Stimulated activated naive CD8-positive, alpha-beta T cell treated with anti-CD3 and anti-CD28 coated beads, Interleukin-15, amount 100 ng/mL, for 72 hours (primary cell): Measurements from ENCODE around the gene KRTAP10-3.

Experiments
- ATAC-seq: fragments of 150-1000 bp; cut with Tn5 transposase; 2 replicates; pipeline ENCODE4 v1.10.0; 2021; ENCODE audit warnings: mild to moderate bottlenecking, moderate library complexity
- DNase-seq, 2 donors: peaks; one replicate each; pipeline ENCODE4 v3.0.0; 2021 to 2022
- H3K27ac Mint-ChIP-seq, 2 donors: one replicate each; pipeline ENCODE4 v1.8.0; 2022; ENCODE audit warnings: mild to moderate bottlenecking in 2 of 2, mixed read lengths in 2 of 2, moderate library complexity in 2 of 2
- H3K27me3 Mint-ChIP-seq: one replicate; pipeline ENCODE4 v1.8.0; 2022; ENCODE audit warnings: mixed read lengths
- H3K4me1 Mint-ChIP-seq: one replicate; pipeline ENCODE4 v1.8.0; 2022; ENCODE audit warnings: mild to moderate bottlenecking, mixed read lengths
- H3K4me3 Mint-ChIP-seq, 2 donors: one replicate each; pipeline ENCODE4 v1.8.0; 2022; ENCODE audit warnings: mild to moderate bottlenecking in 2 of 2, mixed read lengths in 2 of 2, moderate library complexity in 1 of 2
- H3K9me3 Mint-ChIP-seq, 2 donors: one replicate each; pipeline ENCODE4 v1.8.0; 2022; ENCODE audit warnings: mixed read lengths in 2 of 2

Gene KRTAP10-3

DNA sequence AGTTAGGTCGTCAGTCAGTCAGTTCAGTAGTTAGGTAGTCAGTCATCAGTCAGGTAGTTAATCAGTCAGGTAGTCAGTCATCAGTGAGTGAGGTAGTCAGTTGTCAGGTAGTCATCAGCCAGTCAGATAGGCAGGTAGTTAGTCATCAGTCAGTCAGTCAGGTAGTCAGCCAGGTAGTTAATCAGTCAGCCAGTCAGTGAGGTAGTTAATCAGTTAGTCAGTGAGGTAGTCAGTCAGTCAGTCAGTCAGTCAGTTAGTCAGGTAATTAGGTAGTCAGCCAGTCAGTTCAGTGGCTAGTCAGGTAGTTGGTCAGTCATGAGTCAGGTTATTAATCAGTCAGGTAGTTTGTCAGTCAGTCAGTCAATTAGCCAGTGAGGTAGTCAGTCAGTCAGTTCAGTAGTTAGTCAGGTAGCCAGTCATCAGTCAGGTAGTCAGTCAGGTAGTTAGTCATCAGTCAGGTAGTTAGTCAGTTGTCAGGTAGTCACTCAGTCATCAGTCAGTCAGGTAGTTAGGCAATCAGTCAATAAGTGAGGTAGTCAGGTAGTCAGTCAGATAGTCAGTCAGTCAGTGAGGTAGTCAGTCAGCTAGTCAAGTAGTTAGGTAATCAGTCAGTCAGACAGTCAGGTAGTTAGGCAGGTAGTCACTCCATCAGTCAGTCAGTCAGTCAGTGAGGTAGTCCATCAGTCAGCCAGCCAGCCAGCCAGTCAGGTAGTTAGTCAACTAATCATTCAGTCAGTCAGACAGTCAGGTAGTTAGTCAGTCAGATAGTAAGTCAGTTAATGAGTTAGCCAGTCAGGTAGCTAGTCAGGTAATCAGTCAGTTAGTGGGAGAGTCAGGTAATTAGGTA lies 34.8 kb downstream of the KRTAP10-3 start:
- no peak for ATAC-seq

GRCh38 chr21:44522753-44523204 lies 35.8 kb downstream of the KRTAP10-3 start:
- no peaks in the 10 kb centered on the region for H3K4me1 Mint-ChIP-seq
- H3K9me3 Mint-ChIP-seq: no peaks in the 10 kb centered on the region
- no peak overlapping the region for H3K4me3 Mint-ChIP-seq
- no peaks in the 10 kb centered on the region for H3K27me3 Mint-ChIP-seq
- ATAC-seq (no peak), DNase-seq (no peak)
- no peak overlapping the region for H3K27ac Mint-ChIP-seq

More for the DNA sequence above, 34.8 kb downstream of the KRTAP10-3 start:
- Mint-ChIP-seq H3K27me3 (no peaks in the 10 kb centered on the region), H3K4me3 (no peak overlapping the region), H3K27ac (no peak overlapping the region), H3K9me3 (no peaks in the 10 kb centered on the region), H3K4me1 (no peaks in the 10 kb centered on the region)
- no peak for DNase-seq

- Mint-ChIP-seq H3K27ac (no peak overlapping the region), H3K27me3 (no peaks in the 10 kb centered on the region), H3K4me1 (peaks cover 2% of the 10 kb centered on the region), H3K4me3 (no peak overlapping the region), H3K9me3 (no peaks in the 10 kb centered on the region)
- no peak for DNase-seq
- ATAC-seq: peak; percentile 37
These were observed 36.5 kb downstream of the KRTAP10-3 start for GRCh38 chr21:44521928-44522752.

GRCh38 chr21:44521301-44521927 lies 37.2 kb downstream of the KRTAP10-3 start:
- H3K4me3 Mint-ChIP-seq: no peak overlapping the region
- H3K4me1 Mint-ChIP-seq: peaks cover 6% of the 10 kb centered on the region
- DNase-seq: no peak
- H3K9me3 Mint-ChIP-seq: no peaks in the 10 kb centered on the region
- H3K27ac Mint-ChIP-seq: no peak overlapping the region
- ATAC-seq: no peak
- no peaks in the 10 kb centered on the region for H3K27me3 Mint-ChIP-seq

GRCh38 chr21:44520326-44521300 lies 38.0 kb downstream of the KRTAP10-3 start:
- H3K27ac Mint-ChIP-seq: peak overlapping the region in 1 of 2 donors; percentile 69
- DNase-seq (no peak), ATAC-seq (no peak)
- H3K4me3 Mint-ChIP-seq: no peak overlapping the region
- H3K4me1 Mint-ChIP-seq: peaks cover 6% of the 10 kb centered on the region
- no peaks in the 10 kb centered on the region for H3K9me3 Mint-ChIP-seq
- no peaks in the 10 kb centered on the region for H3K27me3 Mint-ChIP-seq

GRCh38 chr21:44519346-44520325 lies 39.0 kb downstream of the KRTAP10-3 start:
- peaks cover 6% of the 10 kb centered on the region for H3K4me1 Mint-ChIP-seq
- H3K27me3 Mint-ChIP-seq: no peaks in the 10 kb centered on the region
- H3K27ac Mint-ChIP-seq: peak overlapping the region in 1 of 2 donors; percentile 75
- H3K4me3 Mint-ChIP-seq: no peak overlapping the region
- DNase-seq: no peak
- no peaks in the 10 kb centered on the region for H3K9me3 Mint-ChIP-seq
- no peak for ATAC-seq

DNA sequence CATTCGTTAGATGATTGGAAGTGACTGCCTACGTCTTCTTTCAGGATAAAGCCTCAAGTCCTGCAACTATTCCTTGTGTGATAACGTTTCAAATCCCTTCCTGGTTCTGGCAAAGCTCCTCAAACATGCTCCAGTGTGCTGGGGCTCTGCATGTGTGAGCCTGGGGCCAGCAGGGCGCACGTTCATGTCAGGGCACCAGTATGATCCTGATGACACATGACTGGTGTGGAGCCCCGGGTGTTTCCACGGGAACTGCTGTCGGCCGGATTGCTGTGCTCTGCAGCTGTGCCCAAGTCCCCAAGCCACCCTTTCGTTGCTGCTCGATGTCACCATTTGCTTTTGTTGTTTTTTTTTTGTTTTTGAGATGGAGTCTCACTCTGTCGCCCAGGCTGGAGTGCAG lies 39.9 kb downstream of the KRTAP10-3 start:
- DNase-seq: no peak
- ATAC-seq: no peak
- H3K4me3 Mint-ChIP-seq: no peak overlapping the region
- no peaks in the 10 kb centered on the region for H3K9me3 Mint-ChIP-seq
- no peak overlapping the region for H3K27ac Mint-ChIP-seq
- no peaks in the 10 kb centered on the region for H3K27me3 Mint-ChIP-seq
- H3K4me1 Mint-ChIP-seq: peaks cover 6% of the 10 kb centered on the region

DNA sequence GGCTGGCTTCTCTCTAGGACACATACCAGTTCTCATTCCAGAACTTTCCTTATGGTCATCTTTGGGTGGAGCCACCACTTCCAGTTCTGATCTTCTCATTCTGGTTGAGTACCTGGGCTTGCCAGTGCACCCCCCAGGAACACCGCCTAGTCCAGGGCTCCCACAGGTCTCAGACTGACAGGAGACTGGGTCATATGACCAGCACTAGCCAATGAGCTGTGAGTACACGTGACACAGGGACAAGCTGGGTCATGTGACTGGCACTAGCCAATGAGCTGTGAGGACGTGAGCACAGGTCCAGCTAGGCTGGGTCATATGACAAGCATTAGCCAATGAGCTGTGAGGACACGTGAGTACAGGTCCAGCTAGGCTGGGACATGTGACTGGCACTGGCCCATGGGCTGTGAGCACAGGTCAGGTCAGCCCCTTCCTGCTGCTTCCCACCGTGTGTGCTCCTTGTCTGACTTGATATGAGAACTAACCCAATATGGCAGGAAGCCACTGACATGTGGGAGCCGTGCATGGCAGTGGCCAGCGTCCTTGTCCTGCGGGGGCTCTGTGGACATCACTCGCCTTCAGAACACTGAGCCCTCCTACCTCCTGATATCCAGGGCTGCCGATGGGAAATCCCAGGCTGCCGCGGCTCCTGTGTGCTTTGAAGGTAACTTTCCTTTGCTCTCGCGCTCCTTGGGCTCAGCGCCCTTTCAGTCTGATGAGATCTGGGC lies 41.3 kb downstream of the KRTAP10-3 start:
- no peaks in the 10 kb centered on the region for H3K27me3 Mint-ChIP-seq
- peaks cover 9% of the 10 kb centered on the region for H3K4me1 Mint-ChIP-seq
- peak overlapping the region in 1 of 2 donors; percentile 23 for H3K4me3 Mint-ChIP-seq
- no peaks in the 10 kb centered on the region for H3K9me3 Mint-ChIP-seq
- ATAC-seq: peak; percentile 61
- peak in 1 of 2 donors; percentile 40 for DNase-seq
- H3K27ac Mint-ChIP-seq: peak overlapping the region; percentile 65 to 81

GRCh38 chr21:44516828-44517174 lies 41.8 kb downstream of the KRTAP10-3 start:
- DNase-seq: no peak
- H3K4me1 Mint-ChIP-seq: peaks cover 13% of the 10 kb centered on the region
- no peak for ATAC-seq
- H3K27ac Mint-ChIP-seq: peak overlapping the region; percentile 14 to 54
- H3K27me3 Mint-ChIP-seq: no peaks in the 10 kb centered on the region
- H3K9me3 Mint-ChIP-seq: no peaks in the 10 kb centered on the region
- H3K4me3 Mint-ChIP-seq: no peak overlapping the region

DNA sequence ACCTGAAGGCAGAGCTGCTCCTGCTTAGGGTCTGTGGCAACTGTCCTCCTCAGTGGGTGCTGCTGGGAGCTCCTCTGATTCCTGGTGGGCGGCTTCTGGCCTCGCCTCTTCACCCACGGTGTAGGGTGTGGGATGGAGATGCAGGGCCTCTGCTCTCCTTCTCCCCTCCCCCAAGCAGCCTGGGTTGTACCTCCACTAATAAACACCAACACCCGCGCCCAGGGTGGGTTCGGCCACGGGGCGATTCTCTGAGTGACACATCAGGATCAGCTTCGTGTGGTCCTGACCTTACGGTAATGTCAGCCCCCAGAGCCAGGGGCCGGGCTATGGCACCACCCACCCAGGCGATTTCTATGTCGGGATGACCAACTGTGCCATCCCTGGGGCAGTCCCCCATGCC lies 42.3 kb downstream of the KRTAP10-3 start:
- Mint-ChIP-seq H3K27ac (no peak overlapping the region), H3K27me3 (no peaks in the 10 kb centered on the region), H3K4me1 (peaks cover 18% of the 10 kb centered on the region), H3K4me3 (no peak overlapping the region), H3K9me3 (no peaks in the 10 kb centered on the region)
- no peak for ATAC-seq
- DNase-seq: no peak

- H3K4me3 Mint-ChIP-seq: no peak overlapping the region
- peaks cover 20% of the 10 kb centered on the region for H3K4me1 Mint-ChIP-seq
- no peak for DNase-seq
- H3K27ac Mint-ChIP-seq: no peak overlapping the region
- no peak for ATAC-seq
- no peaks in the 10 kb centered on the region for H3K27me3 Mint-ChIP-seq
- H3K9me3 Mint-ChIP-seq: no peaks in the 10 kb centered on the region
These were observed 43.0 kb downstream of the KRTAP10-3 start for GRCh38 chr21:44515359-44516165.

DNA sequence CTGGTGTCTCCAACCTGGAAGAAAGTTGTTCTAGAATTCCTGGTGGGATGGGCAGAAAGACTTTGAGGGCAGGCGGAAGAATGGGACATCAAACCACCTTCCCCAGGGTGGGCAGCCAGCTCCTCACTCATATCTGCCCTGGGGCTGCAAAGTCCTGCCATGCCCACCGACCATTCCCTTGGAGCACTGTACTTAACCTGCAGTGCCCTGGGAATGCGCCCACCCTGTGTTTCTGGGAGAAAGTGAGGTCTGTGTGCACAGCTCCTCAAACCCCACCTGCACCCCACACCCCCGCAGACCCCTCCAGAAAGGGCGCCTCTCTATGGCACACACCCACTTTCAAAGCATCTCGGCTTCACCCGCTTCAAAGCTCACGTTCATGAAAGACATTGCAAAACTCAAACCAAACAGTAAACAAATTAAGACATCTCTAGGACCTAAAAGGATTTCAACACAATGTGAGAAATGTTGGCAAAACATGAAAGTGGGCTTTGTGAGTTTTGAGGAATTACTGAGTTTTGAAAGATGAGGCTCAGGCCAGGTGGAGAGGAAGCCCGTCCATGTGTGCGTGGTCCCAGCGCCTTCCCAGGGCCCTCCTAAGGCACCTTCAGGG lies 43.7 kb downstream of the KRTAP10-3 start:
- H3K9me3 Mint-ChIP-seq: no peaks in the 10 kb centered on the region
- no peaks in the 10 kb centered on the region for H3K27me3 Mint-ChIP-seq
- no peak for ATAC-seq
- peaks cover 25% of the 10 kb centered on the region for H3K4me1 Mint-ChIP-seq
- no peak overlapping the region for H3K4me3 Mint-ChIP-seq
- no peak for DNase-seq
- no peak overlapping the region for H3K27ac Mint-ChIP-seq
